B cell (primary cell): ENCODE results near the gene EFNA5.

Source experiments
- EZH2 ChIP-seq: IDR thresholded peaks from 2 replicates; pipeline ENCODE4 v1.6.1; 2012; ENCODE audit warnings: borderline replicate concordance, low read depth, mild to moderate bottlenecking, moderate library complexity, low read length; ENCODE audit not compliant: insufficient read depth, poor library complexity, severe bottlenecking
- TF ChIP-seq, protein P1 (sequence below): fragments of 200-600 bp; IDR thresholded peaks from one replicate; pipeline ENCODE4 v1.8.0; 2022; ENCODE audit warnings: antibody characterized with exemption, mild to moderate bottlenecking

DNA sequence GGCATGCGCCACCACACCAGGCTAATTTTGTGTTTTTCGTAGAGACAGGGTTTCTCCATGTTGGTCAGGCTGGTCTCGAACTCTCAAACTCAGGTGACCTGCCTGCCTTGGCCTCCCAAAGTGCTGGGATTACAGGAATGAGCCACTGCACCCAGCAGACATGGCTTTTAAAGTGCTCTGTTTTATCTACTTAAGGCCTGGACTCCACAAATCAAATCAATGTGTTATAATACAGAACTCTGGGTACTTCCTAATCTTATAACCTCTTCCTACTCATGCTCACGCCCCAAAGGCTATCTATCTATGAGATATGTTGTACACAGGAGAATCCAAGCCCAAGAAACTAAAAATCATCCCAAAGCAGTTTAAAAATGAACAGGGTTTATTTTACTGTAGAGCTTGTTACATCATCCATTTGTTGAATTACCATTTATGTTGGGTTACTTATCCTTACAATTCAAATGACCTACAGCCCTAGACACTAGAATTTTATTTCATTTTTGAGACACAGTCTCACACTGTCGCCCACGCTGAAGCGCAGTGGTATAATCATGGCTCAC lies 155.1 kb downstream of the EFNA5 start:
- TF ChIP-seq, protein P1, sequence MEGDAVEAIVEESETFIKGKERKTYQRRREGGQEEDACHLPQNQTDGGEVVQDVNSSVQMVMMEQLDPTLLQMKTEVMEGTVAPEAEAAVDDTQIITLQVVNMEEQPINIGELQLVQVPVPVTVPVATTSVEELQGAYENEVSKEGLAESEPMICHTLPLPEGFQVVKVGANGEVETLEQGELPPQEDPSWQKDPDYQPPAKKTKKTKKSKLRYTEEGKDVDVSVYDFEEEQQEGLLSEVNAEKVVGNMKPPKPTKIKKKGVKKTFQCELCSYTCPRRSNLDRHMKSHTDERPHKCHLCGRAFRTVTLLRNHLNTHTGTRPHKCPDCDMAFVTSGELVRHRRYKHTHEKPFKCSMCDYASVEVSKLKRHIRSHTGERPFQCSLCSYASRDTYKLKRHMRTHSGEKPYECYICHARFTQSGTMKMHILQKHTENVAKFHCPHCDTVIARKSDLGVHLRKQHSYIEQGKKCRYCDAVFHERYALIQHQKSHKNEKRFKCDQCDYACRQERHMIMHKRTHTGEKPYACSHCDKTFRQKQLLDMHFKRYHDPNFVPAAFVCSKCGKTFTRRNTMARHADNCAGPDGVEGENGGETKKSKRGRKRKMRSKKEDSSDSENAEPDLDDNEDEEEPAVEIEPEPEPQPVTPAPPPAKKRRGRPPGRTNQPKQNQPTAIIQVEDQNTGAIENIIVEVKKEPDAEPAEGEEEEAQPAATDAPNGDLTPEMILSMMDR = no peak
- no peak for TF ChIP-seq EZH2
